Neuronal stem cell (in vitro differentiated cells): ENCODE results near the gene MYCN. TPM values are rescaled to one million over a fixed set of nuclear protein-coding genes. Genes with fewer than 3 reads are reported as not detected.

Experiments
- DNase-seq: peaks from one replicate; pipeline ENCODE4 v3.0.0-alpha.2; 2013; ENCODE audit warnings: low spot score
- H2AFZ ChIP-seq: one replicate; pipeline ENCODE4 v1.6.1; 2013; ENCODE audit warnings: mild to moderate bottlenecking, low read length, inconsistent platforms
- H2AK5ac ChIP-seq: 2 replicates; pipeline ENCODE4 v1.6.1; 2013; ENCODE audit warnings: low read depth, mild to moderate bottlenecking, inconsistent platforms, low read length, moderate library complexity, mixed read lengths
- H2BK120ac ChIP-seq: 2 replicates; pipeline ENCODE4 v1.6.1; 2013; ENCODE audit warnings: low read depth, mild to moderate bottlenecking, inconsistent platforms, low read length, moderate library complexity, mixed read lengths
- H2BK12ac ChIP-seq: one replicate; pipeline ENCODE4 v1.6.1; 2013; ENCODE audit warnings: low read length, inconsistent platforms
- H2BK15ac ChIP-seq: 2 replicates; pipeline ENCODE4 v1.6.1; 2013; ENCODE audit warnings: mild to moderate bottlenecking, low read length, inconsistent platforms, mixed read lengths
- H2BK5ac ChIP-seq: one replicate; pipeline ENCODE4 v1.6.1; 2013; ENCODE audit warnings: inconsistent platforms, mild to moderate bottlenecking, low read length, moderate library complexity
- H3K14ac ChIP-seq: one replicate; pipeline ENCODE4 v1.6.1; 2013; ENCODE audit warnings: low read length, inconsistent platforms
- H3K18ac ChIP-seq: 2 replicates; pipeline ENCODE4 v1.6.1; 2013; ENCODE audit warnings: low read length, inconsistent platforms
- H3K23ac ChIP-seq: 2 replicates; pipeline ENCODE4 v1.6.1; 2013; ENCODE audit warnings: low read depth, mild to moderate bottlenecking, mixed read lengths, low read length, inconsistent platforms; ENCODE audit not compliant: poor library complexity
- H3K27ac ChIP-seq: replicated peaks from 3 replicates; pipeline ENCODE4 v1.5.1; 2013; ENCODE audit warnings: low read length, inconsistent platforms
- H3K27me3 ChIP-seq, 3 experiments: 2 replicates each; pipeline ENCODE4 v1.6.1; 2013; ENCODE audit warnings: low read length in 3 of 3, mild to moderate bottlenecking in 2 of 3, inconsistent platforms in 1 of 3, low read depth in 1 of 3, mixed read lengths in 1 of 3, moderate library complexity in 1 of 3; ENCODE audit not compliant: control insufficient read depth in 3 of 3, insufficient read depth in 3 of 3
- H3K36me3 ChIP-seq, 2 donors: replicated peaks in 1 of 2; 2 replicates each; pipeline ENCODE4 v1.6.1; 2013; ENCODE audit warnings: low read length in 2 of 2; ENCODE audit not compliant: control insufficient read depth in 2 of 2, insufficient read depth in 2 of 2
- H3K4ac ChIP-seq: 2 replicates; pipeline ENCODE4 v1.6.1; 2013; ENCODE audit warnings: inconsistent platforms, mild to moderate bottlenecking, low read length, moderate library complexity
- H3K4me1 ChIP-seq, 2 donors: 1 replicate in 1 of 2; 2 replicates in 1 of 2; pipeline ENCODE4 v1.6.1; 2013; ENCODE audit warnings: low read length in 2 of 2, low read depth in 1 of 2; ENCODE audit not compliant: control insufficient read depth in 2 of 2, insufficient read depth in 1 of 2
- H3K4me2 ChIP-seq: one replicate; pipeline ENCODE4 v1.6.1; 2013; ENCODE audit warnings: mild to moderate bottlenecking, low read length, inconsistent platforms; ENCODE audit not compliant: insufficient read depth, poor library complexity, severe bottlenecking
- H3K4me3 ChIP-seq, 2 donors: 2 replicates each; pipeline ENCODE4 v1.5.1; 2013; ENCODE audit warnings: low read length in 2 of 2, mild to moderate bottlenecking in 2 of 2, inconsistent platforms in 1 of 2, moderate library complexity in 1 of 2
- H3K79me1 ChIP-seq: one replicate; pipeline ENCODE4 v1.6.1; 2013; ENCODE audit warnings: low read depth, mild to moderate bottlenecking, inconsistent platforms, low read length, moderate library complexity
- H3K9ac ChIP-seq: one replicate; pipeline ENCODE4 v1.6.1; 2013; ENCODE audit warnings: mild to moderate bottlenecking, low read depth, low read length, inconsistent platforms; ENCODE audit not compliant: poor library complexity
- H3K9me3 ChIP-seq, 2 donors: replicated peaks in 1 of 2; 2 replicates each; pipeline versions ENCODE3 to v1.6.1; 2013; ENCODE audit warnings: low read length in 2 of 2, mild to moderate bottlenecking in 2 of 2, inconsistent platforms in 1 of 2, low read depth in 1 of 2, mixed read lengths in 1 of 2, moderate library complexity in 1 of 2; ENCODE audit not compliant: control insufficient read depth in 2 of 2, insufficient read depth in 1 of 2
- H4K8ac ChIP-seq: one replicate; pipeline ENCODE4 v1.6.1; 2013; ENCODE audit warnings: low read depth, mild to moderate bottlenecking, inconsistent platforms, low read length, moderate library complexity
- H4K91ac ChIP-seq: one replicate; pipeline ENCODE4 v1.6.1; 2013; ENCODE audit warnings: low read length, low read depth, mild to moderate bottlenecking, inconsistent platforms; ENCODE audit not compliant: poor library complexity
- whole genome bisulfite sequencing, 2 donors: extraction: QIAGEN DNeasy Blood & Tissue Kit; methylation state at CpG; one replicate each; pipeline ENCODE4 v1.1.7; 2013; ENCODE audit warnings: missing lambda C conversion rate in 2 of 2, mixed read lengths in 1 of 2; ENCODE audit not compliant: insufficient read length in 2 of 2, insufficient replicate concordance in 1 of 2; ENCODE audit errors: extremely low coverage in 2 of 2; 5-methylcytosine and 5-hydroxymethylcytosine counted together
- small RNA-seq: library from polyadenylated mRNA; stranded (forward); fragments of <200 nt; extraction: miRNeasy Mini kit (QIAGEN cat#:217004); gene quantifications from one replicate; pipeline ENCODE3, GENCODE V24; 2013; ENCODE audit not compliant: insufficient read depth

MYCN gene

DNA sequence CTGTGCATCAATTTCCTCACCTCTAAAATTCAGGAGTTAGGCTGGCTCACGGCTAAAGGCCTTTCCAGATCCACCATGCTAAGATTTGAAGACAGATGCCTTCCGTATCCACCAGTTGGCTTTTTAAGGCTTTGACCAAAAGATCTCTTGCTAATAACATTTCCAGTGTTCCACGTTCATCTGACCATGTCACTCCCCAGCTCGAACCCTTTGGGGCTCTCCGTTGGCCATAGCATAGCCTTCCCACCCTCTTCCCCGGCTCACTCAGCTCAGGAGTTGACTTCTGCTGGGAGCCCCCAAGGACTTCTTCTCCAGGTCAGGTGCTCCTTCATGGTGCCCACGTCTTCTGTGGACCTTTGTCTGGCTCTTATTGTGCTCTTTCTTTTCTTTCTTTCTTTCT lies 53.3 kb downstream of the MYCN start:
- Histone ChIP-seq H2AK5ac (no peak overlapping the region), H2BK15ac (no peak overlapping the region), H3K36me3 (no peaks in the 10 kb centered on the region), H3K4me3 (no peak overlapping the region), H2BK5ac (no peak overlapping the region), H3K27ac (no peak overlapping the region), H2AFZ (no peak overlapping the region), H4K8ac (no peak overlapping the region), H3K4ac (no peak overlapping the region), H3K14ac (no peak overlapping the region), H2BK120ac (no peak overlapping the region), H3K79me1 (no peaks in the 10 kb centered on the region), H4K91ac (no peak overlapping the region), H3K9ac (no peak overlapping the region), H2BK12ac (no peak overlapping the region), H3K4me2 (no peak overlapping the region), H3K23ac (no peak overlapping the region), H3K27me3 (no peaks in the 10 kb centered on the region), H3K18ac (no peak overlapping the region), H3K9me3 (no peaks in the 10 kb centered on the region), H3K4me1 (peaks cover 0 to 8% of the 10 kb centered on the region in 2 donors)
- DNase-seq = no peak
- no CpG with 5 or more reads among the region's 7 CpGs for WGBS, 2 donors

DNA sequence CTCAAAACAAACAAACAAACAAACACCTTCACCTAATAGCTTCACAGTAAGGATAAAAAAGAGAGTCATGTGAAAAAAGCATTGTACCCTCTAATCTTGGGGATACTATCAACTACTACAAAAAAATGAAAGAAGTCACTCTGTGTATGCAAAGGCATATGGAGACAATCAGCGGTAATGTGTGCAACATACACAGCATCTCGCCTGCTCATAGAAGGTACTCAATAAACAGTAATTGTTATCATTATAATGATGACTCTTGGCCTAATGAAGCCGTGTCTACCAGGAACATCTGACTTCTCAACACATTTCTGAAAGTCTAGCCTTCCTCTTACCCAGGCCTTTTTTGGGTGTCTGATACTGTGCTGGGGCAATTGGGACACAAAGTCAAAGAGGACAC lies 55.3 kb downstream of the MYCN start:
- Histone ChIP-seq H3K9me3 (no peaks in the 10 kb centered on the region), H2AFZ (no peak overlapping the region), H2BK12ac (no peak overlapping the region), H3K4ac (no peak overlapping the region), H3K18ac (no peak overlapping the region), H3K79me1 (no peaks in the 10 kb centered on the region), H3K14ac (no peak overlapping the region), H3K4me3 (no peak overlapping the region), H3K27me3 (no peaks in the 10 kb centered on the region), H3K23ac (no peak overlapping the region), H2AK5ac (no peak overlapping the region), H2BK120ac (no peak overlapping the region), H2BK15ac (no peak overlapping the region), H3K9ac (no peak overlapping the region), H3K4me1 (peaks cover 0 to 9% of the 10 kb centered on the region in 2 donors), H4K8ac (no peak overlapping the region), H4K91ac (no peak overlapping the region), H2BK5ac (no peak overlapping the region), H3K27ac (no peak overlapping the region), H3K36me3 (no peaks in the 10 kb centered on the region), H3K4me2 (no peak overlapping the region)
- no CpG with 5 or more reads among the region's 3 CpGs for WGBS, 2 donors
- no peak for DNase-seq

Small RNA genes lying within 50 kb of the gene (small RNA-seq; reads per million reads assigned to genes)
- gene RF01210 = not detected
- gene RN7SL104P = not detected
